ENCODE measurements around the gene LHFPL2.

GRCh38 chr5:78597068-78597973 is 51.3 kb downstream of the LHFPL2 start:
- TF ChIP-seq CTCF (IDR thresholded peaks at IDR 0.05 in 8 of 11, conservative IDR thresholded peaks at IDR 0.05 in 3 of 11) = no peak
- TF ChIP-seq POLR2A (IDR thresholded peaks at IDR 0.05) = no peak

Data from spleen (tissue), 7 donors.